Gastroesophageal sphincter (tissue), 3 donors: ENCODE data around the gene SMARCE1.

ENCODE experiments used
- POLR2AphosphoS5 ChIP-seq: sonication (generic); formaldehyde crosslinking; IDR thresholded peaks from one replicate; pipeline ENCODE4 v1.6.1; 2017; ENCODE audit warnings: antibody characterized with exemption
- TF ChIP-seq, protein P1 (sequence below), 4 experiments: fragments of 200-600 bp in 2 of 4; fragments of 450-650 bp in 2 of 4; sonication (generic) in 1 of 4; IDR thresholded peaks; one replicate each; pipeline ENCODE4 v1.5.1; 2017 to 2019; ENCODE audit warnings: antibody characterized with exemption in 4 of 4, mild to moderate bottlenecking in 2 of 4, moderate library complexity in 2 of 4

DNA sequence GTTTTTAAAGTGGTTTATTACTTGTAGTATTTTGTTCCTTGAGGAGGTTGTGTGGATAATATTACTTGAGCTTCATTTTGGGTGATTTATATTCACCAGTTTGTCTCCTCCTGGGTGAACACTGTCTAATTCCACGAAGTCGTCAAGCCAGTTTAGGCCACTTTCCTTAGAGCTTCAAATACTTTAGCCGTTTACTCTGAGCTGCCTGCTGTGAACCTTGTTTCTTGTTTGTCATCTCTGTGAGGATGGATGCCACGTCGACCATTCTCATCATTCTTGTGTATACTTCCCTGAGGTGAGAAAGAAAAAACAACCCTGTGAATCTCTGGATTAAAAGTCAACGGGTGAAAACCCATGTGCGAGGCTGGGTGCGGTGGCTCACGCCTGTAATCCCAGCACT, 47.0 kb upstream of the SMARCE1 start:
- TF ChIP-seq, protein P1, sequence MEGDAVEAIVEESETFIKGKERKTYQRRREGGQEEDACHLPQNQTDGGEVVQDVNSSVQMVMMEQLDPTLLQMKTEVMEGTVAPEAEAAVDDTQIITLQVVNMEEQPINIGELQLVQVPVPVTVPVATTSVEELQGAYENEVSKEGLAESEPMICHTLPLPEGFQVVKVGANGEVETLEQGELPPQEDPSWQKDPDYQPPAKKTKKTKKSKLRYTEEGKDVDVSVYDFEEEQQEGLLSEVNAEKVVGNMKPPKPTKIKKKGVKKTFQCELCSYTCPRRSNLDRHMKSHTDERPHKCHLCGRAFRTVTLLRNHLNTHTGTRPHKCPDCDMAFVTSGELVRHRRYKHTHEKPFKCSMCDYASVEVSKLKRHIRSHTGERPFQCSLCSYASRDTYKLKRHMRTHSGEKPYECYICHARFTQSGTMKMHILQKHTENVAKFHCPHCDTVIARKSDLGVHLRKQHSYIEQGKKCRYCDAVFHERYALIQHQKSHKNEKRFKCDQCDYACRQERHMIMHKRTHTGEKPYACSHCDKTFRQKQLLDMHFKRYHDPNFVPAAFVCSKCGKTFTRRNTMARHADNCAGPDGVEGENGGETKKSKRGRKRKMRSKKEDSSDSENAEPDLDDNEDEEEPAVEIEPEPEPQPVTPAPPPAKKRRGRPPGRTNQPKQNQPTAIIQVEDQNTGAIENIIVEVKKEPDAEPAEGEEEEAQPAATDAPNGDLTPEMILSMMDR (IDR thresholded peaks at IDR 0.05) = no peak
- TF ChIP-seq POLR2AphosphoS5 = no peak
